ENCODE results near the gene GLE1. TPM values are rescaled to one million over a fixed set of nuclear protein-coding genes. Genes with fewer than 3 reads are reported as not detected.
"Not testable (repeated sequence)": the region's sequence is repeated elsewhere in the genome, so short reads cannot be mapped to it uniquely, and the experiment has no call there.

The GLE1 gene
- total and polyA plus RNA-seq, 5 donors from 2014 or later: 16.7 to 34.1 (median 29.6) TPM

- Histone ChIP-seq H3K9me3 (ENCODE audit: control insufficient read depth in 2 of 2, low read length in 2 of 2) (no peaks in the 10 kb centered on the region), H3K27me3 (ENCODE audit: control insufficient read depth, insufficient read depth, low read length) (no peaks in the 10 kb centered on the region), H3K4me1 (ENCODE audit: control insufficient read depth, insufficient read depth, low read length, poor library complexity, severe bottlenecking) (no peaks in the 10 kb centered on the region), H3K36me3 (ENCODE audit: control insufficient read depth, insufficient read depth, low read length) (peaks cover 66% of the 10 kb centered on the region), H3K4me3 (ENCODE audit: low read depth, low read length) (no peak overlapping the region), H3K27ac (ENCODE audit: insufficient read depth, low read length, poor library complexity, severe bottlenecking) (no peak overlapping the region)
- DNase-seq (no peak), ATAC-seq (ENCODE audit: low read depth in 2 of 2) (no peak)
- Mint-ChIP-seq H3K9me3 (no peaks in the 10 kb centered on the region), H3K36me3 (peaks cover 23% of the 10 kb centered on the region), H3K4me3 (no peak overlapping the region), H3K27ac (no peak overlapping the region), H3K4me1 (peaks cover 0 to under 1% (median 0%) of the 10 kb centered on the region in 4 donors), H3K27me3 (no peaks in the 10 kb centered on the region)
Measured at GRCh38 chr9:128497824-128498610, 6.5 kb upstream of the GLE1 start.

GRCh38 chr9:128498911-128499310 lies 5.6 kb upstream of the GLE1 start:
- DNase-seq: no peak
- no peak for ATAC-seq (ENCODE audit: low read depth in 2 of 2)
- peak overlapping the region in 1 of 4 donors; percentile 27 for H3K4me3 Mint-ChIP-seq
- Histone ChIP-seq H3K4me1 (ENCODE audit: control insufficient read depth, insufficient read depth, low read length, poor library complexity, severe bottlenecking) (peaks cover 3% of the 10 kb centered on the region), H3K4me3 (ENCODE audit: low read depth, low read length) (no peak overlapping the region), H3K27ac (ENCODE audit: insufficient read depth, low read length, poor library complexity, severe bottlenecking) (no peak overlapping the region), H3K36me3 (ENCODE audit: control insufficient read depth, insufficient read depth, low read length) (peaks cover 60% of the 10 kb centered on the region), H3K27me3 (ENCODE audit: control insufficient read depth, insufficient read depth, low read length) (no peaks in the 10 kb centered on the region), H3K9me3 (ENCODE audit: control insufficient read depth in 2 of 2, low read length in 2 of 2) (no peaks in the 10 kb centered on the region)
- no peaks in the 10 kb centered on the region for H3K27me3 Mint-ChIP-seq
- no peak overlapping the region for H3K27ac Mint-ChIP-seq
- peaks cover 23% of the 10 kb centered on the region for H3K36me3 Mint-ChIP-seq
- peaks cover 0 to 9% (median 0%) of the 10 kb centered on the region in 4 donors for H3K4me1 Mint-ChIP-seq
- H3K9me3 Mint-ChIP-seq: no peaks in the 10 kb centered on the region

- Histone ChIP-seq H3K27ac (ENCODE audit: insufficient read depth, low read length, poor library complexity, severe bottlenecking) (no peak overlapping the region), H3K36me3 (ENCODE audit: control insufficient read depth, insufficient read depth, low read length) (peaks cover 51% of the 10 kb centered on the region), H3K4me1 (ENCODE audit: control insufficient read depth, insufficient read depth, low read length, poor library complexity, severe bottlenecking) (peaks cover 8% of the 10 kb centered on the region), H3K27me3 (ENCODE audit: control insufficient read depth, insufficient read depth, low read length) (no peaks in the 10 kb centered on the region), H3K9me3 (ENCODE audit: control insufficient read depth in 2 of 2, low read length in 2 of 2) (no peaks in the 10 kb centered on the region), H3K4me3 (ENCODE audit: low read depth, low read length) (no peak overlapping the region)
- DNase-seq (no peak), ATAC-seq (ENCODE audit: low read depth in 2 of 2) (no peak)
- Mint-ChIP-seq H3K4me1 (peaks cover 0 to 10% (median 0%) of the 10 kb centered on the region in 4 donors), H3K27ac (no peak overlapping the region), H3K27me3 (no peaks in the 10 kb centered on the region), H3K9me3 (no peaks in the 10 kb centered on the region), H3K4me3 (peak overlapping the region in 1 of 4 donors; percentile 8), H3K36me3 (peaks cover 23% of the 10 kb centered on the region)
Measured at GRCh38 chr9:128499920-128500319, 4.6 kb upstream of the GLE1 start.

- not testable (repeated sequence) for ATAC-seq (ENCODE audit: low read depth in 2 of 2); H3K27ac ChIP-seq (ENCODE audit: insufficient read depth, low read length, poor library complexity, severe bottlenecking); H3K4me3 ChIP-seq (ENCODE audit: low read depth, low read length); H3K27me3 Mint-ChIP-seq; DNase-seq; H3K9me3 Mint-ChIP-seq; H3K27me3 ChIP-seq (ENCODE audit: control insufficient read depth, insufficient read depth, low read length); H3K9me3 ChIP-seq (ENCODE audit: control insufficient read depth in 2 of 2, low read length in 2 of 2)
- Histone ChIP-seq H3K36me3 (ENCODE audit: control insufficient read depth, insufficient read depth, low read length) (peaks cover 29% of the 10 kb centered on the region), H3K4me1 (ENCODE audit: control insufficient read depth, insufficient read depth, low read length, poor library complexity, severe bottlenecking) (peaks cover 28% of the 10 kb centered on the region)
- H3K4me1 Mint-ChIP-seq: peaks cover 8 to 31% (median 12%) of the 10 kb centered on the region in 4 donors
- peak overlapping the region in 2 of 3 donors; percentile 32 to 97 for H3K27ac Mint-ChIP-seq
- H3K4me3 Mint-ChIP-seq: peak overlapping the region; percentile 39 to 93 (median 78)
- H3K36me3 Mint-ChIP-seq: peaks cover 14% of the 10 kb centered on the region
Measured at GRCh38 chr9:128503415-128503825, 1.1 kb upstream of the GLE1 start.

GRCh38 chr9:128503870-128504269 lies 649 bp upstream of the GLE1 start:
- peaks cover 29% of the 10 kb centered on the region for H3K36me3 ChIP-seq (ENCODE audit: control insufficient read depth, insufficient read depth, low read length)
- H3K9me3 Mint-ChIP-seq: no peaks in the 10 kb centered on the region
- no peak for DNase-seq
- no peak overlapping the region for H3K27ac ChIP-seq (ENCODE audit: insufficient read depth, low read length, poor library complexity, severe bottlenecking)
- peaks cover 28% of the 10 kb centered on the region for H3K4me1 ChIP-seq (ENCODE audit: control insufficient read depth, insufficient read depth, low read length, poor library complexity, severe bottlenecking)
- peaks cover 16% of the 10 kb centered on the region for H3K36me3 Mint-ChIP-seq
- H3K27ac Mint-ChIP-seq: peak overlapping the region; percentile 20 to 97 (median 32)
- no peaks in the 10 kb centered on the region for H3K27me3 ChIP-seq (ENCODE audit: control insufficient read depth, insufficient read depth, low read length)
- peak overlapping the region; percentile 75 to 99 (median 90) for H3K4me3 Mint-ChIP-seq
- peak overlapping the region; percentile 83 for H3K4me3 ChIP-seq (ENCODE audit: low read depth, low read length)
- no peaks in the 10 kb centered on the region for H3K9me3 ChIP-seq (ENCODE audit: control insufficient read depth in 2 of 2, low read length in 2 of 2)
- no peak for ATAC-seq (ENCODE audit: low read depth in 2 of 2)
- no peaks in the 10 kb centered on the region for H3K27me3 Mint-ChIP-seq
- peaks cover 13 to 35% (median 17%) of the 10 kb centered on the region in 4 donors for H3K4me1 Mint-ChIP-seq

- no peak for DNase-seq
- H3K27me3 ChIP-seq (ENCODE audit: control insufficient read depth, insufficient read depth, low read length): no peaks in the 10 kb centered on the region
- Mint-ChIP-seq H3K4me3 (peak overlapping the region; percentile 93 to 99 (median 97)), H3K4me1 (peaks cover 20 to 42% (median 22%) of the 10 kb centered on the region in 4 donors), H3K36me3 (peaks cover 16% of the 10 kb centered on the region), H3K9me3 (no peaks in the 10 kb centered on the region), H3K27ac (peak overlapping the region; percentile 97 to 99 (median 98)), H3K27me3 (no peaks in the 10 kb centered on the region)
- peak overlapping the region; percentile 92 for H3K4me3 ChIP-seq (ENCODE audit: low read depth, low read length)
- peaks cover 28% of the 10 kb centered on the region for H3K4me1 ChIP-seq (ENCODE audit: control insufficient read depth, insufficient read depth, low read length, poor library complexity, severe bottlenecking)
- H3K36me3 ChIP-seq (ENCODE audit: control insufficient read depth, insufficient read depth, low read length): peaks cover 29% of the 10 kb centered on the region
- no peaks in the 10 kb centered on the region for H3K9me3 ChIP-seq (ENCODE audit: control insufficient read depth in 2 of 2, low read length in 2 of 2)
- peak overlapping the region; percentile 87 for H3K27ac ChIP-seq (ENCODE audit: insufficient read depth, low read length, poor library complexity, severe bottlenecking)
- no peak for ATAC-seq (ENCODE audit: low read depth in 2 of 2)
Measured at GRCh38 chr9:128505414-128505765, 871 bp downstream of the GLE1 start.

GRCh38 chr9:128505906-128506305 lies 1.4 kb downstream of the GLE1 start:
- not testable (repeated sequence) for H3K9me3 ChIP-seq (ENCODE audit: control insufficient read depth in 2 of 2, low read length in 2 of 2); H3K27me3 ChIP-seq (ENCODE audit: control insufficient read depth, insufficient read depth, low read length); H3K27me3 Mint-ChIP-seq; H3K27ac Mint-ChIP-seq; H3K9me3 Mint-ChIP-seq; ATAC-seq (ENCODE audit: low read depth in 2 of 2); DNase-seq
- H3K36me3 ChIP-seq (ENCODE audit: control insufficient read depth, insufficient read depth, low read length): peaks cover 26% of the 10 kb centered on the region
- peak overlapping the region; percentile 87 for H3K27ac ChIP-seq (ENCODE audit: insufficient read depth, low read length, poor library complexity, severe bottlenecking)
- H3K4me1 ChIP-seq (ENCODE audit: control insufficient read depth, insufficient read depth, low read length, poor library complexity, severe bottlenecking): peaks cover 28% of the 10 kb centered on the region
- Mint-ChIP-seq H3K36me3 (peaks cover 16% of the 10 kb centered on the region), H3K4me1 (peaks cover 20 to 42% (median 22%) of the 10 kb centered on the region in 4 donors), H3K4me3 (peak overlapping the region in 3 of 4 donors; percentile 93 to 99 (median 99))
- peak overlapping the region; percentile 92 for H3K4me3 ChIP-seq (ENCODE audit: low read depth, low read length)

- DNase-seq: no peak
- H3K4me3 Mint-ChIP-seq: no peak overlapping the region
- no peaks in the 10 kb centered on the region for H3K27me3 ChIP-seq (ENCODE audit: control insufficient read depth, insufficient read depth, low read length)
Measured at GRCh38 chr9:128512820-128513219, 8.3 kb downstream of the GLE1 start.

More at GRCh38 chr9:128512820-128513219, 8.3 kb downstream of the GLE1 start:
- Histone ChIP-seq H3K4me1 (ENCODE audit: control insufficient read depth, insufficient read depth, low read length, poor library complexity, severe bottlenecking) (no peaks in the 10 kb centered on the region), H3K4me3 (ENCODE audit: low read depth, low read length) (no peak overlapping the region), H3K27ac (ENCODE audit: insufficient read depth, low read length, poor library complexity, severe bottlenecking) (no peak overlapping the region), H3K9me3 (ENCODE audit: control insufficient read depth in 2 of 2, low read length in 2 of 2) (no peaks in the 10 kb centered on the region), H3K36me3 (ENCODE audit: control insufficient read depth, insufficient read depth, low read length) (peaks cover 60% of the 10 kb centered on the region)
- no peak overlapping the region for H3K27ac Mint-ChIP-seq
- ATAC-seq (ENCODE audit: low read depth in 2 of 2): no peak
- H3K9me3 Mint-ChIP-seq: no peaks in the 10 kb centered on the region
- H3K36me3 Mint-ChIP-seq: peaks cover 30% of the 10 kb centered on the region
- H3K4me1 Mint-ChIP-seq: peaks cover 12 to 22% (median 19%) of the 10 kb centered on the region in 4 donors
- peaks cover 4% of the 10 kb centered on the region for H3K27me3 Mint-ChIP-seq
